Sigmoid colon (tissue), 4 donors: Measurements from ENCODE around the gene RBM10.

Experiments used
- CTCF ChIP-seq, 4 experiments: fragments of 450-650 bp in 3 of 4; fragments of 200-600 bp in 1 of 4; IDR thresholded peaks; one replicate each; pipeline ENCODE4 v1.5.1; 2016 to 2019; ENCODE audit warnings: antibody characterized with exemption in 4 of 4, mild to moderate bottlenecking in 3 of 4, moderate library complexity in 2 of 4
- EP300 ChIP-seq, 4 donors: sonication (generic); formaldehyde crosslinking; IDR thresholded peaks; one replicate each; pipeline ENCODE4 v1.6.1; 2017; ENCODE audit warnings: antibody characterized with exemption in 4 of 4
- POLR2A ChIP-seq, 2 donors: fragments of 450-650 bp; IDR thresholded peaks; one replicate each; pipeline ENCODE4 v1.6.1; 2016; ENCODE audit warnings: antibody characterized with exemption in 2 of 2, mild to moderate bottlenecking in 2 of 2, moderate library complexity in 2 of 2
- POLR2AphosphoS5 ChIP-seq, 4 donors: sonication (generic); formaldehyde crosslinking; IDR thresholded peaks; one replicate each; pipeline ENCODE4 v1.6.1; 2017; ENCODE audit warnings: antibody characterized with exemption in 4 of 4

- TF ChIP-seq CTCF (IDR thresholded peaks at IDR 0.05) (no peak), POLR2A (IDR thresholded peaks at IDR 0.05) (no peak), EP300 (IDR thresholded peaks at IDR 0.05) (no peak), POLR2AphosphoS5 (IDR thresholded peaks at IDR 0.05) (no peak)
Observed at GRCh38 chrX:47226531-47227333, 81.7 kb downstream of the RBM10 start.
